ENCODE measurements around the gene AHRR. TPM values are rescaled to one million over a fixed set of nuclear protein-coding genes. Genes with fewer than 3 reads are reported as not detected.

AHRR gene
- total RNA-seq, 1 donor from 2014 or later = 0.29 TPM

GRCh38 chr5:351084-351920 is 29.8 kb downstream of the AHRR start:
- no peak overlapping the region for H3K4me3 ChIP-seq (ENCODE audit: low read depth, low read length)
- TF ChIP-seq CTCF (conservative IDR thresholded peaks at IDR 0.05; ENCODE audit: low read depth, low read length) = no peak
- DNase-seq (ENCODE audit: low read depth) = no peak

GRCh38 chr5:351921-352245 is 30.4 kb downstream of the AHRR start:
- DNase-seq (ENCODE audit: low read depth) = no peak
- no peak overlapping the region for H3K4me3 ChIP-seq (ENCODE audit: low read depth, low read length)
- TF ChIP-seq CTCF (conservative IDR thresholded peaks at IDR 0.05; ENCODE audit: low read depth, low read length) = no peak

- TF ChIP-seq CTCF (conservative IDR thresholded peaks at IDR 0.05; ENCODE audit: low read depth, low read length) = no peak
- no peak overlapping the region for H3K4me3 ChIP-seq (ENCODE audit: low read depth, low read length)
- no peak for DNase-seq (ENCODE audit: low read depth)
These were observed 31.4 kb downstream of the AHRR start for GRCh38 chr5:352639-353611.

- no peak for TF ChIP-seq CTCF (conservative IDR thresholded peaks at IDR 0.05; ENCODE audit: low read depth, low read length)
These were observed 32.4 kb downstream of the AHRR start for GRCh38 chr5:353612-354580.

GRCh38 chr5:354581-355378 is 33.3 kb downstream of the AHRR start:
- no peak overlapping the region for H3K4me3 ChIP-seq (ENCODE audit: low read depth, low read length)
- no peak for DNase-seq (ENCODE audit: low read depth)
- TF ChIP-seq CTCF (conservative IDR thresholded peaks at IDR 0.05; ENCODE audit: low read depth, low read length) = no peak

More at GRCh38 chr5:353612-354580, 32.4 kb downstream of the AHRR start:
- DNase-seq (ENCODE audit: low read depth) = no peak
- H3K4me3 ChIP-seq (ENCODE audit: low read depth, low read length) = no peak overlapping the region

Data from epithelial cell of proximal tubule (primary cell).